Prostate gland (tissue), 2 donors: ENCODE data around the gene ARHGAP26.

Experiments
- POLR2A ChIP-seq: fragments of 450-650 bp; IDR thresholded peaks from one replicate; pipeline ENCODE4 v1.6.1; 2016; ENCODE audit warnings: antibody characterized with exemption, mild to moderate bottlenecking
- POLR2AphosphoS5 ChIP-seq: sonication (generic); formaldehyde crosslinking; IDR thresholded peaks from one replicate; pipeline ENCODE4 v1.6.1; 2017; ENCODE audit warnings: antibody characterized with exemption
- TF ChIP-seq, protein P1 (sequence below), 4 experiments: fragments of 200-600 bp in 2 of 4; fragments of 450-650 bp in 2 of 4; sonication (generic) in 2 of 4; IDR thresholded peaks; 1 replicate in 3 of 4; 2 replicates in 1 of 4; pipeline ENCODE4 v1.5.1; 2016 to 2019; ENCODE audit warnings: antibody characterized with exemption in 4 of 4, mild to moderate bottlenecking in 2 of 4, moderate library complexity in 2 of 4

DNA sequence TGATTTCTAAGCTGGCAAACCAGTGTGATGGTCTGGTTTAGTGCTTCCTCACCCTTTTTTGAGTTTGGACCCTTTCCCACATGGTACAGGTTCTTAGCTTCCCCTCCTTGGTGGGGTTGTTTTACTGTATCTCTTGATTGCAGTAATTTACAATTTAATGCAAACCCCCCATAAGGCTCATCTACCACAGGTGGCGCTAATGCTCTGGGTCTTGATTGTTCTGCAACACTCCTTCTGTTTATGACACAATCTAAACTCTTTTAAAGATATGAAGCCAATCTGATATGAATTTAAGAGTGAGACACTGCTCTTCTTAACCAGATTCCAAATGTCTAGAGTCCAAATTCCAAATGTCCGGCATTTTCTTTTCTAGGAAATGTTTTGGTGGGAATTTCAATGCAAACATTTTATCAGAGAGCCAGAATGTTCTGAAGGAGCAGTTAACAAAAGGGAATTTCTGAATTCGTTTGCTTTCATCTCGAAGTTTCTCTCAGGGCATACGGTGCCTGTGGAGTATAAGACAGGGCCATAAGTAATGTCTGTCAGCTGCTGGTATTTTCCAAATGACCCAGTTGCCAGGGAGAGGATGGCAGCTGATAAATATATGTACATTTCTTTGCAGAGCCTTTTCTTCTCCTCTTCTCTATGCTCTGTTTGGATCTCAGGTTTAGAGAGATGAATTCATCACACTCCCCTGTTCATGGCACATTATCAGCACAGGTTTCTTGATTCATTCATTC is 246.8 kb downstream of the ARHGAP26 start:
- TF ChIP-seq, protein P1, sequence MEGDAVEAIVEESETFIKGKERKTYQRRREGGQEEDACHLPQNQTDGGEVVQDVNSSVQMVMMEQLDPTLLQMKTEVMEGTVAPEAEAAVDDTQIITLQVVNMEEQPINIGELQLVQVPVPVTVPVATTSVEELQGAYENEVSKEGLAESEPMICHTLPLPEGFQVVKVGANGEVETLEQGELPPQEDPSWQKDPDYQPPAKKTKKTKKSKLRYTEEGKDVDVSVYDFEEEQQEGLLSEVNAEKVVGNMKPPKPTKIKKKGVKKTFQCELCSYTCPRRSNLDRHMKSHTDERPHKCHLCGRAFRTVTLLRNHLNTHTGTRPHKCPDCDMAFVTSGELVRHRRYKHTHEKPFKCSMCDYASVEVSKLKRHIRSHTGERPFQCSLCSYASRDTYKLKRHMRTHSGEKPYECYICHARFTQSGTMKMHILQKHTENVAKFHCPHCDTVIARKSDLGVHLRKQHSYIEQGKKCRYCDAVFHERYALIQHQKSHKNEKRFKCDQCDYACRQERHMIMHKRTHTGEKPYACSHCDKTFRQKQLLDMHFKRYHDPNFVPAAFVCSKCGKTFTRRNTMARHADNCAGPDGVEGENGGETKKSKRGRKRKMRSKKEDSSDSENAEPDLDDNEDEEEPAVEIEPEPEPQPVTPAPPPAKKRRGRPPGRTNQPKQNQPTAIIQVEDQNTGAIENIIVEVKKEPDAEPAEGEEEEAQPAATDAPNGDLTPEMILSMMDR (IDR thresholded peaks at IDR 0.05), result peak in 3 of 4 experiments; percentile 47 to 59 (median 48)
- TF ChIP-seq POLR2A (no peak), POLR2AphosphoS5 (no peak)
